ENCODE results near the gene TMEM161A. TPM values are rescaled to one million over a fixed set of nuclear protein-coding genes. Genes with fewer than 3 reads are reported as not detected.

The TMEM161A gene
- total RNA-seq, 6 experiments from 2014 or later, result 20.2 to 29.4 (median 22.2) TPM

GRCh38 chr19:19131989-19132388 lies 6.3 kb downstream of the TMEM161A start:
- Histone ChIP-seq H3K36me3 (no peaks in the 10 kb centered on the region), H3K4me3 (no peak overlapping the region), H3K27me3 (no peaks in the 10 kb centered on the region), H3K27ac (no peak overlapping the region), H3K9me3 (no peaks in the 10 kb centered on the region), H3K4me1 (peaks cover 0 to 4% (median 0%) of the 10 kb centered on the region in 4 donors)
- no peak for ATAC-seq
- TF ChIP-seq POLR2A (IDR thresholded peaks at IDR 0.05) (no peak), CTCF (IDR thresholded peaks at IDR 0.05) (no peak)
- 100% methylated on average over 1 of the region's 3 CpGs for WGBS (ENCODE audit: insufficient coverage, low coverage, low lambda C conversion rate, missing lambda C conversion rate)
- intact Hi-C loops (cut with DNase I), result no loop called here
- no peak for DNase-seq

GRCh38 chr19:19126102-19126501 lies 12.2 kb downstream of the TMEM161A start:
- no peak for TF ChIP-seq CTCF (IDR thresholded peaks at IDR 0.05)
- TF ChIP-seq POLR2A (IDR thresholded peaks at IDR 0.05), result no peak
- Histone ChIP-seq H3K27me3 (no peaks in the 10 kb centered on the region), H3K4me1 (no peaks in the 10 kb centered on the region), H3K9me3 (no peaks in the 10 kb centered on the region), H3K36me3 (no peaks in the 10 kb centered on the region), H3K4me3 (no peak overlapping the region), H3K27ac (no peak overlapping the region)
- intact Hi-C loops (cut with DNase I), result no loop called here
- no peak for ATAC-seq
- WGBS (ENCODE audit: insufficient coverage, low coverage, low lambda C conversion rate, missing lambda C conversion rate), result 97% methylated on average over 5 of the region's 6 CpGs
- DNase-seq, result no peak

GRCh38 chr19:19123386-19123785 lies 14.9 kb downstream of the TMEM161A start:
- H3K36me3 ChIP-seq, result peaks cover 0 to 7% (median 0%) of the 10 kb centered on the region in 4 donors
- ATAC-seq (no peak), DNase-seq (no peak)
- no peaks in the 10 kb centered on the region for H3K4me1 ChIP-seq
- H3K27ac ChIP-seq, result no peak overlapping the region
- H3K9me3 ChIP-seq, result no peaks in the 10 kb centered on the region
- TF ChIP-seq CTCF (IDR thresholded peaks at IDR 0.05), result no peak
- TF ChIP-seq POLR2A (IDR thresholded peaks at IDR 0.05), result no peak
- no peak overlapping the region for H3K4me3 ChIP-seq
- H3K27me3 ChIP-seq, result no peaks in the 10 kb centered on the region
- intact Hi-C loops (cut with DNase I), result no loop called here

GRCh38 chr19:19122902-19123301 lies 15.4 kb downstream of the TMEM161A start:
- H3K4me1 ChIP-seq, result no peaks in the 10 kb centered on the region
- H3K27ac ChIP-seq, result no peak overlapping the region
- H3K4me3 ChIP-seq, result no peak overlapping the region
- ATAC-seq, result no peak
- H3K36me3 ChIP-seq, result peaks cover 0 to 7% (median 0%) of the 10 kb centered on the region in 4 donors
- WGBS (ENCODE audit: insufficient coverage, low coverage, low lambda C conversion rate, missing lambda C conversion rate), result 73% methylated on average over 1 of the region's 1 CpG
- intact Hi-C loops (cut with DNase I), result no loop called here
- TF ChIP-seq POLR2A (IDR thresholded peaks at IDR 0.05), result no peak
- TF ChIP-seq CTCF (IDR thresholded peaks at IDR 0.05), result no peak
- no peaks in the 10 kb centered on the region for H3K27me3 ChIP-seq
- H3K9me3 ChIP-seq, result no peaks in the 10 kb centered on the region
- no peak for DNase-seq

- WGBS (ENCODE audit: insufficient coverage, low coverage, low lambda C conversion rate, missing lambda C conversion rate), result 90% methylated on average over 2 of the region's 10 CpGs
These were observed 16.9 kb downstream of the TMEM161A start for GRCh38 chr19:19121371-19121770.

More at GRCh38 chr19:19121371-19121770, 16.9 kb downstream of the TMEM161A start:
- TF ChIP-seq POLR2A (IDR thresholded peaks at IDR 0.05) (no peak), CTCF (IDR thresholded peaks at IDR 0.05) (no peak)
- Histone ChIP-seq H3K9me3 (no peaks in the 10 kb centered on the region), H3K36me3 (peaks cover 0 to 7% (median 0%) of the 10 kb centered on the region in 4 donors), H3K27ac (no peak overlapping the region), H3K4me3 (no peak overlapping the region), H3K27me3 (no peaks in the 10 kb centered on the region), H3K4me1 (no peaks in the 10 kb centered on the region)
- intact Hi-C loops (cut with DNase I), result no loop called here
- ATAC-seq (peak in 1 of 4 donors; percentile 30), DNase-seq (no peak)
